T-cell (primary cell): Measurements from ENCODE around the gene CPNE7. TPM values are rescaled to one million over a fixed set of nuclear protein-coding genes. Genes with fewer than 3 reads are reported as not detected.
A peak's percentile ranks its signal among the peaks of the same experiment; 100 is the strongest.

Source experiments
- ATAC-seq, 4 experiments: fragments of 200-7000 bp in 3 of 4; fragments of 150-1000 bp in 1 of 4; cut with Tn5 transposase; replicated peaks in 1 of 4; 1 replicate in 3 of 4; 2 replicates in 1 of 4; pipeline ENCODE4 v1.10.0; 2021; ENCODE audit warnings: moderate library complexity in 3 of 4, mild to moderate bottlenecking in 2 of 4, moderate number of reproducible peaks in 1 of 4
- CTCF ChIA-PET, 2 donors: fragments of 300-600 bp; sonication (Branson Sonifier 250); formaldehyde crosslinking; loops; one replicate each; lab custom pipeline; 2022; ENCODE audit warnings: antibody characterized with exemption in 2 of 2; lab: Charles Lee
- POLR2A ChIA-PET, 2 donors: fragments of 300-600 bp; sonication (Branson Sonifier 250); formaldehyde crosslinking; loops; one replicate each; lab custom pipeline; 2022; ENCODE audit warnings: antibody characterized with exemption in 2 of 2; lab: Charles Lee
- DNase-seq, 35 experiments: peaks; one replicate each; pipeline versions ENCODE4 v3.0.0 to v3.0.0-alpha.2; 2013 to 2023
- H3K27ac ChIP-seq: one replicate; pipeline ENCODE4 v1.5.1; 2013; ENCODE audit warnings: low read length
- H3K27me3 ChIP-seq, 2 experiments: replicated peaks in 1 of 2; 1 replicate in 1 of 2; 2 replicates in 1 of 2; pipeline versions ENCODE4 v1.6.1 to v1.7.0; 2013; ENCODE audit warnings: low read length in 1 of 2, mixed read lengths in 1 of 2; ENCODE audit not compliant: control insufficient read depth in 2 of 2, insufficient read depth in 2 of 2; ENCODE audit errors: extremely low read depth in 1 of 2
- H3K36me3 ChIP-seq, 2 donors: 1 replicate in 1 of 2; 2 replicates in 1 of 2; pipeline versions ENCODE4 v1.6.1 to v1.7.0; 2013; ENCODE audit warnings: low read length in 1 of 2; ENCODE audit not compliant: control insufficient read depth in 2 of 2, insufficient read depth in 1 of 2; ENCODE audit errors: extremely low read depth in 1 of 2
- H3K4me1 ChIP-seq, 2 experiments: 1 replicate in 1 of 2; 2 replicates in 1 of 2; pipeline versions ENCODE4 v1.6.1 to v1.7.0; 2013; ENCODE audit warnings: low read length in 2 of 2, mixed read lengths in 1 of 2; ENCODE audit not compliant: insufficient read depth in 2 of 2, control insufficient read depth in 1 of 2; ENCODE audit errors: extremely low read depth in 1 of 2
- H3K4me3 ChIP-seq, 2 donors: 1 replicate in 1 of 2; 2 replicates in 1 of 2; pipeline versions ENCODE4 v1.5.1 to v1.7.0; 2013; ENCODE audit warnings: mild to moderate bottlenecking in 2 of 2, low read length in 1 of 2, moderate library complexity in 1 of 2; ENCODE audit not compliant: control insufficient read depth in 1 of 2; ENCODE audit errors: extremely low read depth in 1 of 2
- H3K9me3 ChIP-seq: 2 replicates; pipeline ENCODE4 v1.7.0; 2013
- H3K27ac Mint-ChIP-seq, 2 donors: one replicate each; pipeline ENCODE4 v1.8.0; 2020 to 2021; ENCODE audit warnings: mild to moderate bottlenecking in 2 of 2, mixed read lengths in 2 of 2
- H3K27me3 Mint-ChIP-seq, 2 donors: one replicate each; pipeline ENCODE4 v1.8.0; 2021 to 2022; ENCODE audit warnings: mixed read lengths in 2 of 2
- H3K36me3 Mint-ChIP-seq: one replicate; pipeline ENCODE4 v1.8.0; 2021; ENCODE audit warnings: mixed read lengths
- H3K4me1 Mint-ChIP-seq, 3 donors: one replicate each; pipeline ENCODE4 v1.8.0; 2020 to 2022; ENCODE audit warnings: mixed read lengths in 3 of 3, mild to moderate bottlenecking in 1 of 3
- H3K4me3 Mint-ChIP-seq, 3 donors: one replicate each; pipeline ENCODE4 v1.8.0; 2020 to 2022; ENCODE audit warnings: mild to moderate bottlenecking in 3 of 3, mixed read lengths in 3 of 3, moderate library complexity in 3 of 3
- H3K9me3 Mint-ChIP-seq, 3 donors: one replicate each; pipeline ENCODE4 v1.8.0; 2020 to 2022; ENCODE audit warnings: mixed read lengths in 3 of 3
- WGBS: methylation state at CpG from one replicate; pipeline ENCODE4 v1.1.5; 2013; ENCODE audit warnings: missing lambda C conversion rate; ENCODE audit not compliant: insufficient coverage; 5-methylcytosine and 5-hydroxymethylcytosine counted together
- total RNA-seq, 35 experiments: library from RNA in 6 of 35; stranded (reverse) in 6 of 35; fragments of 120-200 nt in 1 of 35; gene quantifications; one replicate each; pipeline versions ENCODE4 v1.2.1 to v1.2.4 and lab custom pipeline; 2013 to 2026

The CPNE7 gene
- total RNA-seq, 5 donors from 2014 or later (not counting 1 experiment from before 2014, with no cell fraction given): 1.9 to 8.7 (median 5.1) TPM

- DNase-seq (no peak), ATAC-seq (no peak)
- 92% methylated on average over 14 of the region's 20 CpGs for WGBS
- ChIA-PET CTCF (no interaction called here), POLR2A (no interaction called here)
- H3K4me1 ChIP-seq: peaks cover 3 to 26% of the 10 kb centered on the region in 2 experiments
- Mint-ChIP-seq H3K36me3 (no peaks in the 10 kb centered on the region), H3K9me3 (peaks cover 0 to 10% (median 3%) of the 10 kb centered on the region in 3 donors), H3K4me3 (no peak overlapping the region), H3K4me1 (peaks cover 11 to 13% (median 13%) of the 10 kb centered on the region in 3 donors), H3K27me3 (no peaks in the 10 kb centered on the region), H3K27ac (no peak overlapping the region)
- H3K36me3 ChIP-seq: no peaks in the 10 kb centered on the region
- peaks cover 0 to 4% of the 10 kb centered on the region in 2 experiments for H3K27me3 ChIP-seq
- no peaks in the 10 kb centered on the region for H3K9me3 ChIP-seq
- no peak overlapping the region for H3K4me3 ChIP-seq
- H3K27ac ChIP-seq: no peak overlapping the region
These were observed 37.0 kb downstream of the CPNE7 start for GRCh38 chr16:89612415-89613166.

- POLR2A ChIA-PET: no interaction called here
- CTCF ChIA-PET: no interaction called here
- no peaks in the 10 kb centered on the region for H3K36me3 ChIP-seq
- H3K27ac ChIP-seq: no peak within 1 kb of the TSS
- no peaks in the 10 kb centered on the region for H3K9me3 ChIP-seq
- ATAC-seq: no peak
- Mint-ChIP-seq H3K36me3 (no peaks in the 10 kb centered on the region), H3K27me3 (no peaks in the 10 kb centered on the region), H3K4me3 (no peak within 1 kb of the TSS), H3K4me1 (peaks cover 11 to 13% (median 13%) of the 10 kb centered on the region in 3 donors), H3K27ac (no peak within 1 kb of the TSS), H3K9me3 (peaks cover 0 to 10% (median 3%) of the 10 kb centered on the region in 3 donors)
- 63% methylated on average over 17 of the region's 19 CpGs for WGBS
- no peak for DNase-seq
- H3K4me3 ChIP-seq: no peak within 1 kb of the TSS
- H3K4me1 ChIP-seq: peaks cover 3 to 30% of the 10 kb centered on the region in 2 experiments
- peaks cover 0 to 4% of the 10 kb centered on the region in 2 experiments for H3K27me3 ChIP-seq
These were observed 37.8 kb downstream of the CPNE7 start, which contains the start of gene DPEP1 for GRCh38 chr16:89613231-89613953. Gene DPEP1 (plus strand): TSS chr16:89613642. CDS start chr16:89630411, 16,769 bp downstream.

- ChIA-PET POLR2A (no interaction called here), CTCF (no interaction called here)
- Mint-ChIP-seq H3K27ac (no peak overlapping the region), H3K27me3 (no peaks in the 10 kb centered on the region), H3K36me3 (no peaks in the 10 kb centered on the region), H3K9me3 (peaks cover 0 to 10% (median 3%) of the 10 kb centered on the region in 3 donors), H3K4me1 (peaks cover 11 to 13% (median 13%) of the 10 kb centered on the region in 3 donors), H3K4me3 (no peak overlapping the region)
- WGBS: 92% methylated on average over 20 of the region's 22 CpGs
- DNase-seq (no peak), ATAC-seq (no peak)
- Histone ChIP-seq H3K27me3 (peaks cover 0 to 4% of the 10 kb centered on the region in 2 experiments), H3K36me3 (no peaks in the 10 kb centered on the region), H3K4me3 (no peak overlapping the region), H3K9me3 (no peaks in the 10 kb centered on the region), H3K4me1 (peaks cover 3 to 32% of the 10 kb centered on the region in 2 experiments), H3K27ac (no peak overlapping the region)
These were observed 38.4 kb downstream of the CPNE7 start for GRCh38 chr16:89613954-89614459.

GRCh38 chr16:89615176-89615575 lies 39.6 kb downstream of the CPNE7 start:
- Histone ChIP-seq H3K27me3 (peaks cover 0 to 6% of the 10 kb centered on the region in 2 experiments), H3K4me3 (no peak overlapping the region), H3K36me3 (no peaks in the 10 kb centered on the region), H3K9me3 (no peaks in the 10 kb centered on the region), H3K4me1 (peaks cover 3 to 32% of the 10 kb centered on the region in 2 experiments), H3K27ac (no peak overlapping the region)
- peak in 1 of 4 experiments; percentile 4 for ATAC-seq
- no peak for DNase-seq
- H3K36me3 Mint-ChIP-seq: no peaks in the 10 kb centered on the region
- no peaks in the 10 kb centered on the region for H3K27me3 Mint-ChIP-seq
- no peak overlapping the region for H3K4me3 Mint-ChIP-seq
- 91% methylated on average over 8 of the region's 13 CpGs for WGBS
- POLR2A ChIA-PET: no interaction called here
- peaks cover 11 to 13% (median 13%) of the 10 kb centered on the region in 3 donors for H3K4me1 Mint-ChIP-seq
- H3K27ac Mint-ChIP-seq: no peak overlapping the region
- CTCF ChIA-PET: interaction anchor here in 1 of 2 donors (0.9 kb wide), 1 partner anchor 256 kb away, joined by 4 read pairs; no protein-coding TSS in a partner anchor
- H3K9me3 Mint-ChIP-seq: peaks cover 0 to 10% (median 3%) of the 10 kb centered on the region in 3 donors

GRCh38 chr16:89615596-89616090 lies 40.1 kb downstream of the CPNE7 start:
- Mint-ChIP-seq H3K36me3 (no peaks in the 10 kb centered on the region), H3K27ac (no peak overlapping the region)
- peak in 3 of 4 experiments; percentile 7 to 57 (median 42) for ATAC-seq

GRCh38 chr16:89616623-89617022 lies 41.1 kb downstream of the CPNE7 start:
- POLR2A ChIA-PET: no interaction called here

More at GRCh38 chr16:89615596-89616090, 40.1 kb downstream of the CPNE7 start:
- WGBS: 63% methylated on average over 4 of the region's 17 CpGs
- H3K27me3 Mint-ChIP-seq: no peaks in the 10 kb centered on the region
- no peaks in the 10 kb centered on the region for H3K36me3 ChIP-seq
- H3K4me3 ChIP-seq: no peak overlapping the region
- DNase-seq: peak in 11 of 35 experiments; percentile 16 to 56 (median 35)
- H3K9me3 Mint-ChIP-seq: peaks cover 0 to 10% (median 3%) of the 10 kb centered on the region in 3 donors
- H3K4me1 ChIP-seq: peaks cover 3 to 32% of the 10 kb centered on the region in 2 experiments
- H3K27me3 ChIP-seq: peaks cover 0 to 10% of the 10 kb centered on the region in 2 experiments
- ChIA-PET CTCF (no interaction called here), POLR2A (no interaction called here)
- H3K9me3 ChIP-seq: no peaks in the 10 kb centered on the region
- peaks cover 11 to 13% (median 13%) of the 10 kb centered on the region in 3 donors for H3K4me1 Mint-ChIP-seq
- H3K27ac ChIP-seq: no peak overlapping the region
- H3K4me3 Mint-ChIP-seq: no peak overlapping the region

More at GRCh38 chr16:89616623-89617022, 41.1 kb downstream of the CPNE7 start:
- Mint-ChIP-seq H3K27me3 (peaks cover 0 to under 1% of the 10 kb centered on the region in 2 donors), H3K4me3 (peak overlapping the region in 1 of 3 donors; percentile 66), H3K4me1 (peaks cover 11 to 13% (median 13%) of the 10 kb centered on the region in 3 donors), H3K27ac (peak overlapping the region; percentile 89 to 93), H3K36me3 (no peaks in the 10 kb centered on the region), H3K9me3 (peaks cover 0 to 10% (median 3%) of the 10 kb centered on the region in 3 donors)
- H3K4me3 ChIP-seq: no peak overlapping the region
- peaks cover 0 to 10% of the 10 kb centered on the region in 2 experiments for H3K27me3 ChIP-seq
- H3K4me1 ChIP-seq: peaks cover 3 to 32% of the 10 kb centered on the region in 2 experiments
- DNase-seq (peak in 15 of 35 experiments; percentile 8 to 52 (median 24)), ATAC-seq (peak in 3 of 4 experiments; percentile 46 to 58 (median 55))
- H3K36me3 ChIP-seq: no peaks in the 10 kb centered on the region
- CTCF ChIA-PET: no interaction called here
- H3K9me3 ChIP-seq: no peaks in the 10 kb centered on the region
- 9% methylated on average over 14 of the region's 20 CpGs for WGBS
- peak overlapping the region; percentile 77 for H3K27ac ChIP-seq
